ENCODE data around the gene EYS.

EYS gene

GRCh38 chr6:64973142-64973541 lies 733.9 kb downstream of the EYS start:
- no peak for DNase-seq (ENCODE audit: low read depth, low spot score)

GRCh38 chr6:64969139-64969538 lies 737.9 kb downstream of the EYS start:
- DNase-seq (ENCODE audit: low read depth, low spot score), result no peak

GRCh38 chr6:64955435-64955848 lies 751.6 kb downstream of the EYS start:
- no peak for DNase-seq (ENCODE audit: low read depth, low spot score)

GRCh38 chr6:64949257-64949656 lies 757.8 kb downstream of the EYS start:
- no peak for DNase-seq (ENCODE audit: low read depth, low spot score)

- no peak for DNase-seq (ENCODE audit: low read depth, low spot score)
These were observed 758.8 kb downstream of the EYS start for GRCh38 chr6:64948261-64948660.

- DNase-seq (ENCODE audit: low read depth, low spot score), result no peak
These were observed 761.6 kb downstream of the EYS start for GRCh38 chr6:64945450-64945849.

- DNase-seq (ENCODE audit: low read depth, low spot score), result peak; percentile 1
These were observed 774.5 kb downstream of the EYS start for GRCh38 chr6:64932486-64932885.

GRCh38 chr6:64930681-64931080 lies 776.3 kb downstream of the EYS start:
- no peak for DNase-seq (ENCODE audit: low read depth, low spot score)

- no peak for DNase-seq (ENCODE audit: low read depth, low spot score)
These were observed 781.0 kb downstream of the EYS start for GRCh38 chr6:64926051-64926450.

GRCh38 chr6:64920257-64920656 lies 786.8 kb downstream of the EYS start:
- DNase-seq (ENCODE audit: low read depth, low spot score), result no peak

GRCh38 chr6:64914124-64914523 lies 792.9 kb downstream of the EYS start:
- DNase-seq (ENCODE audit: low read depth, low spot score), result no peak

- no peak for DNase-seq (ENCODE audit: low read depth, low spot score)
These were observed 794.1 kb downstream of the EYS start for GRCh38 chr6:64912966-64913365.

- no peak for DNase-seq (ENCODE audit: low read depth, low spot score)
These were observed 798.9 kb downstream of the EYS start for GRCh38 chr6:64908104-64908503.

- no peak for DNase-seq (ENCODE audit: low read depth, low spot score)
These were observed 802.4 kb downstream of the EYS start for GRCh38 chr6:64904616-64905015.

- DNase-seq (ENCODE audit: low read depth, low spot score), result no peak
These were observed 804.4 kb downstream of the EYS start for GRCh38 chr6:64902596-64902995.

- DNase-seq (ENCODE audit: low read depth, low spot score), result no peak
These were observed 810.1 kb downstream of the EYS start for GRCh38 chr6:64896939-64897338.

GRCh38 chr6:64895945-64896344 lies 811.1 kb downstream of the EYS start:
- no peak for DNase-seq (ENCODE audit: low read depth, low spot score)

GRCh38 chr6:64890609-64891008 lies 816.4 kb downstream of the EYS start:
- DNase-seq (ENCODE audit: low read depth, low spot score), result peak; percentile 5

GRCh38 chr6:64889144-64889543 lies 817.9 kb downstream of the EYS start:
- DNase-seq (ENCODE audit: low read depth, low spot score), result no peak

- no peak for DNase-seq (ENCODE audit: low read depth, low spot score)
These were observed 832.2 kb downstream of the EYS start for GRCh38 chr6:64874776-64875175.

GRCh38 chr6:64872633-64873032 lies 834.4 kb downstream of the EYS start:
- no peak for DNase-seq (ENCODE audit: low read depth, low spot score)

GRCh38 chr6:64861039-64861651 lies 845.9 kb downstream of the EYS start:
- DNase-seq (ENCODE audit: low read depth, low spot score), result no peak

- no peak for DNase-seq (ENCODE audit: low read depth, low spot score)
These were observed 846.8 kb downstream of the EYS start for GRCh38 chr6:64860203-64860602.

- no peak for DNase-seq (ENCODE audit: low read depth, low spot score)
These were observed 856.9 kb downstream of the EYS start for GRCh38 chr6:64850121-64850520.
